ENCODE measurements around the gene ALG10B. TPM values are rescaled to one million over a fixed set of nuclear protein-coding genes. Genes with fewer than 3 reads are reported as not detected.

ALG10B gene
- total and polyA plus RNA-seq, 2 of the 4 experiments (the other 2 are of a cell fraction) = 2.9 to 3.6 TPM

GRCh38 chr12:38324912-38325311, 8.3 kb downstream of the ALG10B start:
- Histone ChIP-seq H3K4me3 (ENCODE audit: insufficient read depth, low read depth, low read length) (no peak overlapping the region), H3K36me3 (ENCODE audit: control insufficient read depth, insufficient read depth, low read length) (no peaks in the 10 kb centered on the region), H2AK5ac (ENCODE audit: low read depth, low read length) (no peak overlapping the region), H3K4me2 (ENCODE audit: low read depth, low read length) (no peak overlapping the region), H3K9me3 (ENCODE audit: control insufficient read depth, insufficient read depth, low read length) (no peaks in the 10 kb centered on the region), H2BK5ac (ENCODE audit: low read depth, low read length, poor library complexity, severe bottlenecking) (no peak overlapping the region), H2BK120ac (ENCODE audit: low read depth, low read length) (no peak overlapping the region), H3K56ac (ENCODE audit: extremely low read depth, insufficient read depth, low read length) (no peak overlapping the region), H2BK15ac (ENCODE audit: low read depth, low read length) (no peak overlapping the region), H3K27me3 (ENCODE audit: control insufficient read depth, insufficient read depth, low read length) (no peaks in the 10 kb centered on the region), H4K8ac (ENCODE audit: low read depth in 2 of 2, low read length in 2 of 2) (no peak overlapping the region), H3K9ac (ENCODE audit: low read depth, low read length) (no peak overlapping the region), H3K9me1 (ENCODE audit: insufficient read depth, low read length) (no peaks in the 10 kb centered on the region), H2AFZ (replicated peaks; ENCODE audit: low read length, poor library complexity) (no peak overlapping the region), H2AK9ac (replicated peaks; ENCODE audit: low read depth, low read length, poor library complexity) (no peak overlapping the region), H3K14ac (replicated peaks; ENCODE audit: low read depth, low read length) (no peak overlapping the region), H3K18ac (ENCODE audit: low read depth, low read length) (no peak overlapping the region), H3K4ac (ENCODE audit: low read depth, low read length) (no peak overlapping the region), H3K23ac (ENCODE audit: low read depth, low read length) (no peak overlapping the region), H3K79me1 (ENCODE audit: low read depth in 1 of 2, low read length in 2 of 2) (no peaks in the 10 kb centered on the region), H4K91ac (ENCODE audit: insufficient read depth, low read depth, low read length) (no peak overlapping the region), H2BK20ac (ENCODE audit: low read depth, low read length) (no peak overlapping the region), H4K20me1 (ENCODE audit: insufficient read depth, low read length) (no peaks in the 10 kb centered on the region), H3K4me1 (ENCODE audit: control insufficient read depth, insufficient read depth, low read length) (no peaks in the 10 kb centered on the region), H4K5ac (ENCODE audit: low read depth, low read length) (no peak overlapping the region), H3K27ac (ENCODE audit: insufficient read depth, low read length) (no peak overlapping the region)
- CTCF ChIA-PET = no interaction called here
- dilution Hi-C loops (cut with HindIII; ENCODE audit: low sequenced_read_pairs, unreplicated experiment) (no loop called here), in situ Hi-C loops (cut with MboI; ENCODE audit: low sequenced_read_pairs) (loop anchor here (10.0 kb wide), 1 partner anchor 950 kb away; no protein-coding TSS in a partner anchor), intact Hi-C loops (cut with micrococcal nuclease) (loop anchor here (5.0 kb wide), 2 partner anchors 777 to 1667 kb away; no protein-coding TSS in a partner anchor)
- BruUV-seq (replicated peaks) = no TSS peak
- DNase-seq (no peak), ATAC-seq (ENCODE audit: low read depth) (no peak)
- TF ChIP-seq MAZ (IDR thresholded peaks at IDR 0.05; ENCODE audit: borderline replicate concordance, low read depth, low read length) = no peak
- no peak for TF ChIP-seq BHLHE40 (IDR thresholded peaks at IDR 0.05; ENCODE audit: low read depth, low read length)
- no peak for TF ChIP-seq FOS (IDR thresholded peaks at IDR 0.05; ENCODE audit: low read depth, low read length)
- TF ChIP-seq USF2 (IDR thresholded peaks at IDR 0.05; ENCODE audit: low read depth, low read length) = no peak
- TF ChIP-seq ELK1 (IDR thresholded peaks at IDR 0.05; ENCODE audit: borderline replicate concordance, low read depth, low read length) = no peak
- no peak for TF ChIP-seq CTCF (conservative IDR thresholded peaks at IDR 0.05; ENCODE audit: low read depth, low read length)
- no peak for TF ChIP-seq POLR2A (IDR thresholded peaks at IDR 0.05; ENCODE audit: low read depth, low read length)
- no peak for TF ChIP-seq RCOR1 (IDR thresholded peaks at IDR 0.05; ENCODE audit: insufficient replicate concordance, low read length)
- TF ChIP-seq NFE2L2 (IDR thresholded peaks at IDR 0.05; ENCODE audit: low read depth, low read length) = no peak
- TF ChIP-seq CEBPB (IDR thresholded peaks at IDR 0.05; ENCODE audit: low read depth, low read length) = no peak
- TF ChIP-seq RAD21 (IDR thresholded peaks at IDR 0.05; ENCODE audit: low read length) = no peak
- TF ChIP-seq SMC3 (IDR thresholded peaks at IDR 0.05; ENCODE audit: low read depth, low read length) = no peak
- TF ChIP-seq MAFK (IDR thresholded peaks at IDR 0.05; ENCODE audit: low read depth, low read length) = no peak
- TF ChIP-seq MXI1 (IDR thresholded peaks at IDR 0.05; ENCODE audit: borderline replicate concordance, low read depth, low read length) = no peak
- no peak for TF ChIP-seq RFX5 (IDR thresholded peaks at IDR 0.05; ENCODE audit: low read depth, low read length)
- TF ChIP-seq CHD1 (IDR thresholded peaks at IDR 0.05; ENCODE audit: low read depth, low read length) = no peak
- POLR2A ChIA-PET (ENCODE audit: unreplicated experiment) = no interaction called here
- no CpG with 5 or more reads among the region's 2 CpGs for WGBS, 2 experiments (ENCODE audit: extremely low coverage in 2 of 2, insufficient read length in 1 of 2)
